Peyer's patch (tissue), 4 donors: ENCODE data around the gene IDI1.

Source experiments
- POLR2A ChIP-seq, 2 donors: fragments of 450-650 bp; IDR thresholded peaks; one replicate each; pipeline ENCODE4 v1.5.1; 2017; ENCODE audit warnings: antibody characterized with exemption in 2 of 2, mild to moderate bottlenecking in 2 of 2, moderate library complexity in 2 of 2
- TF ChIP-seq, protein P1 (sequence below), 6 experiments: fragments of 450-650 bp in 4 of 6; fragments of 200-600 bp in 2 of 6; sonication (generic) in 1 of 6; IDR thresholded peaks; one replicate each; pipeline ENCODE4 v1.5.1; 2017 to 2019; ENCODE audit warnings: antibody characterized with exemption in 6 of 6, mild to moderate bottlenecking in 3 of 6, moderate library complexity in 1 of 6

DNA sequence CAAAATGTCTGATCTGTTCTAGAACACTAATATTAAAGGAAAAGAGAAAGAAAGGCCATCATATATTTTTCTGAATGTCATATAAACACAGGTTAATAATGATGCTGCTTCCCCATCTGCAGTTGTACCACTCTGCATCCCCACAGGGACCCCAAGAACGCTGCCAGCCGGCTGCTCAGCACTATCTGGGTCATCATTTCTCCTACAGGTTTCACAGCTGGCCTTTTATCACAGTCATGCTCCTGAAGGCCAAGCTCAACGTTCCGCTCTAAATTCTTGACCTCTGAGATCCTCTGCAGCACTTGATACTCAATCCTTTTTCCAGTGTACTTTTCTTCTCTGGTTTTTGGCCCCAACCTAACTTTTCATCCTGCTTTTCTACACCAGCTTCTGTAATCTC is 4.8 kb downstream of the IDI1 start:
- TF ChIP-seq, protein P1, sequence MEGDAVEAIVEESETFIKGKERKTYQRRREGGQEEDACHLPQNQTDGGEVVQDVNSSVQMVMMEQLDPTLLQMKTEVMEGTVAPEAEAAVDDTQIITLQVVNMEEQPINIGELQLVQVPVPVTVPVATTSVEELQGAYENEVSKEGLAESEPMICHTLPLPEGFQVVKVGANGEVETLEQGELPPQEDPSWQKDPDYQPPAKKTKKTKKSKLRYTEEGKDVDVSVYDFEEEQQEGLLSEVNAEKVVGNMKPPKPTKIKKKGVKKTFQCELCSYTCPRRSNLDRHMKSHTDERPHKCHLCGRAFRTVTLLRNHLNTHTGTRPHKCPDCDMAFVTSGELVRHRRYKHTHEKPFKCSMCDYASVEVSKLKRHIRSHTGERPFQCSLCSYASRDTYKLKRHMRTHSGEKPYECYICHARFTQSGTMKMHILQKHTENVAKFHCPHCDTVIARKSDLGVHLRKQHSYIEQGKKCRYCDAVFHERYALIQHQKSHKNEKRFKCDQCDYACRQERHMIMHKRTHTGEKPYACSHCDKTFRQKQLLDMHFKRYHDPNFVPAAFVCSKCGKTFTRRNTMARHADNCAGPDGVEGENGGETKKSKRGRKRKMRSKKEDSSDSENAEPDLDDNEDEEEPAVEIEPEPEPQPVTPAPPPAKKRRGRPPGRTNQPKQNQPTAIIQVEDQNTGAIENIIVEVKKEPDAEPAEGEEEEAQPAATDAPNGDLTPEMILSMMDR (IDR thresholded peaks at IDR 0.05) = no peak
- no peak for TF ChIP-seq POLR2A (IDR thresholded peaks at IDR 0.05)
